ENCODE measurements around the gene GYS1. TPM values are rescaled to one million over a fixed set of nuclear protein-coding genes. Genes with fewer than 3 reads are reported as not detected.

GYS1 gene
- total and polyA plus RNA-seq, 2 of the 8 experiments (the other 6 are each of a cell fraction or from before 2014, with no cell fraction given), result 30.0 to 38.7 TPM

DNA sequence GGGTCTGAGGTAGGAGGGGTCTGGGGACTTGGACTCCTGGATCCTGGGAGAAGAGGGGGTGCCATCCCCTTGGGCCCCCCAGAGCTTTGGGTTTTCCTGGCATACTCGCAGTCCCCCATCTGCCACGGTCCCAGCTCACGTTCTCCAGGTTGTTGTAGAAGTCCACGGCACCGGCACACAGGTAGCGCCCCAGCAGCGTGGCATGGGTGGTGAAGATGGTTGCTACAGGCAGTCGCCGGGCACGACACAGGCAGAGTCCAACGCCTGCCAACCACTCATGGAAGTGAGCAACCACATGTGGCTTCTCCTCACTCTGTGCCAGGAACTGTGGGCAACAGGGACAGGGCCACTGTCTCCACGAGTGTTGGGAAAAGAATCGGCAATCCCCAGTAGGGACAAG, 7.4 kb downstream of the GYS1 start:
- Histone ChIP-seq H3K4me3 (ENCODE audit: extremely low read depth in 1 of 4, insufficient read depth in 2 of 4, low read depth in 3 of 4, low read length in 4 of 4) (no peak overlapping the region), H2BK15ac (ENCODE audit: low read length) (no peak overlapping the region), H2BK5ac (ENCODE audit: low read depth, low read length) (no peak overlapping the region), H3K4me2 (ENCODE audit: insufficient read depth in 1 of 2, low read depth in 2 of 2, low read length in 2 of 2) (no peak overlapping the region), H4K8ac (ENCODE audit: extremely low read depth, insufficient read depth, low read length) (no peak overlapping the region), H4K5ac (ENCODE audit: insufficient read length, low read depth, low read length) (no peak overlapping the region), H3K23me2 (ENCODE audit: low read depth, low read length) (no peaks in the 10 kb centered on the region), H3K14ac (ENCODE audit: insufficient read length) (no peak overlapping the region), H3K56ac (replicated peaks; ENCODE audit: insufficient read length, low read depth, low read length) (no peak overlapping the region), H3K9ac (replicated peaks in 1 of 4; ENCODE audit: extremely low read depth in 1 of 4, low read depth in 3 of 4, low read length in 3 of 4) (no peak overlapping the region), H4K91ac (replicated peaks; ENCODE audit: insufficient read length, low read length) (no peak overlapping the region), H2AFZ (ENCODE audit: low read length) (no peak overlapping the region), H3K4ac (replicated peaks; ENCODE audit: insufficient read length, low read depth, low read length) (no peak overlapping the region), H3K18ac (ENCODE audit: extremely low read depth, low read length) (no peak overlapping the region), H3K79me2 (ENCODE audit: control insufficient read depth in 1 of 2, insufficient read depth in 2 of 2, low read length in 2 of 2) (no peaks in the 10 kb centered on the region), H3K27me3 (replicated peaks in 1 of 4; ENCODE audit: control insufficient read depth in 3 of 4, extremely low read depth in 1 of 4, insufficient read depth in 3 of 4, low read length in 3 of 4) (no peaks in the 10 kb centered on the region), H3K9me3 (ENCODE audit: insufficient read depth in 2 of 2, low read depth in 1 of 2, low read length in 1 of 2) (no peaks in the 10 kb centered on the region), H2BK12ac (ENCODE audit: low read depth, low read length) (no peak overlapping the region), H2AK5ac (ENCODE audit: low read depth, low read length) (no peak overlapping the region), H2BK120ac (replicated peaks; ENCODE audit: low read depth, low read length) (no peak overlapping the region), H3K79me1 (ENCODE audit: low read depth, low read length) (no peaks in the 10 kb centered on the region), H3K23ac (ENCODE audit: insufficient read length) (no peak overlapping the region), H3K4me1 (replicated peaks in 1 of 4; ENCODE audit: control insufficient read depth in 3 of 4, insufficient read depth in 4 of 4, low read length in 3 of 4) (no peaks in the 10 kb centered on the region), H3K27ac (ENCODE audit: low read depth, low read length) (no peak overlapping the region), H2BK20ac (ENCODE audit: low read length) (no peak overlapping the region), H4K20me1 (replicated peaks in 1 of 2; ENCODE audit: control insufficient read depth in 1 of 2, insufficient read depth in 2 of 2, low read length in 2 of 2) (peaks cover 0 to 5% of the 10 kb centered on the region in 2 experiments), H3K36me3 (ENCODE audit: control insufficient read depth in 2 of 4, insufficient read depth in 4 of 4, low read length in 3 of 4) (peaks cover 3 to 43% (median 10%) of the 10 kb centered on the region in 4 experiments; a peak in 5 of 8 replicates)
- ChIA-PET POLR2A (ENCODE audit: partially characterized antibody) (no interaction called here), CTCF (ENCODE audit: partially characterized antibody) (interaction anchor here (0.9 to 1.7 kb wide), 3 partner anchors 9 to 51 kb away, joined by 3 to 7 read pairs (median 3); no protein-coding TSS in a partner anchor)
- FAIRE-seq, result no peak
- DNase-seq (ENCODE audit: low read depth in 1 of 2, low spot score in 2 of 2), result no peak
- no peak for TF ChIP-seq HDAC6 (IDR thresholded peaks at IDR 0.05; ENCODE audit: low read depth, low read length)
- 98% methylated on average over 13 of the region's 13 CpGs; no CpG with 5 or more reads in 1 of the 2 experiments for WGBS, 2 experiments (ENCODE audit: extremely low coverage in 1 of 2, insufficient coverage in 1 of 2, insufficient read length in 1 of 2, insufficient replicate concordance in 2 of 2, low coverage in 1 of 2, low lambda C conversion rate in 2 of 2, missing lambda C conversion rate in 1 of 2)

Data from H1 (cell line).